Omental fat pad (tissue), 4 donors: ENCODE measurements around the gene ITPR3. TPM values are rescaled to one million over a fixed set of nuclear protein-coding genes. Genes with fewer than 3 reads are reported as not detected.

Experiments used
- ATAC-seq: fragments of 150-250 bp; one replicate; pipeline ENCODE4 v1.9.1; 2016; ENCODE audit warnings: mild to moderate bottlenecking, moderate library complexity; ENCODE audit not compliant: low FRiP score
- DNase-seq: peaks from one replicate; pipeline ENCODE4 v3.0.0-alpha.2; 2019; ENCODE audit warnings: low spot score
- total RNA-seq, 4 donors: library from RNA; depleted of rRNA; stranded (reverse); fragments of >200 nt; gene quantifications; one replicate each; pipeline ENCODE4 v1.1.0, GENCODE V29; 2016
- TF ChIP-seq, protein P1 (sequence below), 3 donors: fragments of 450-650 bp; IDR thresholded peaks; one replicate each; pipeline ENCODE4 v1.5.1; 2016 to 2017; ENCODE audit warnings: antibody characterized with exemption in 3 of 3, mild to moderate bottlenecking in 3 of 3, moderate library complexity in 2 of 3

ITPR3 gene
- total RNA-seq, 4 donors from 2014 or later: 25.7 to 62.0 (median 35.9) TPM

DNA sequence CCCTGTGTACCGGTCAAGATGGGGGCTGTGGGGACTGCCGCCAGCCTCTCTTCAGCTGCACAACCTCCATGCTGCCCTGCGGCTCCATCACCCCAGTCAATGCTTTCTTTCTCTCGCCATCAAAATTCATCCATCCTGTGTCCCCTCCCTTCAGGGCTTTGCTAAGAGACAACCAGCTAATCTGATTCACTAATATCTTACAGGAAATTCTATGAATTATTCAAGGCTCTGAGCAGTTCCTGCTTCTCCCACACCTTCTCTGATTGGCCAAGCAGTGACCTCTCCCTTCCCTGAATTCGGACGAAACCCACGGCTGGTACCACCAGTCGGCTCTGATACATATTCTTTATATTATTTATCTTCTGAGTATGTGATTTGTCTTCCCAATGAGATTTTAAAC is 13.8 kb downstream of the ITPR3 start:
- TF ChIP-seq, protein P1, sequence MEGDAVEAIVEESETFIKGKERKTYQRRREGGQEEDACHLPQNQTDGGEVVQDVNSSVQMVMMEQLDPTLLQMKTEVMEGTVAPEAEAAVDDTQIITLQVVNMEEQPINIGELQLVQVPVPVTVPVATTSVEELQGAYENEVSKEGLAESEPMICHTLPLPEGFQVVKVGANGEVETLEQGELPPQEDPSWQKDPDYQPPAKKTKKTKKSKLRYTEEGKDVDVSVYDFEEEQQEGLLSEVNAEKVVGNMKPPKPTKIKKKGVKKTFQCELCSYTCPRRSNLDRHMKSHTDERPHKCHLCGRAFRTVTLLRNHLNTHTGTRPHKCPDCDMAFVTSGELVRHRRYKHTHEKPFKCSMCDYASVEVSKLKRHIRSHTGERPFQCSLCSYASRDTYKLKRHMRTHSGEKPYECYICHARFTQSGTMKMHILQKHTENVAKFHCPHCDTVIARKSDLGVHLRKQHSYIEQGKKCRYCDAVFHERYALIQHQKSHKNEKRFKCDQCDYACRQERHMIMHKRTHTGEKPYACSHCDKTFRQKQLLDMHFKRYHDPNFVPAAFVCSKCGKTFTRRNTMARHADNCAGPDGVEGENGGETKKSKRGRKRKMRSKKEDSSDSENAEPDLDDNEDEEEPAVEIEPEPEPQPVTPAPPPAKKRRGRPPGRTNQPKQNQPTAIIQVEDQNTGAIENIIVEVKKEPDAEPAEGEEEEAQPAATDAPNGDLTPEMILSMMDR (IDR thresholded peaks at IDR 0.05): no peak
- ATAC-seq (peak; percentile 30), DNase-seq (no peak)

DNA sequence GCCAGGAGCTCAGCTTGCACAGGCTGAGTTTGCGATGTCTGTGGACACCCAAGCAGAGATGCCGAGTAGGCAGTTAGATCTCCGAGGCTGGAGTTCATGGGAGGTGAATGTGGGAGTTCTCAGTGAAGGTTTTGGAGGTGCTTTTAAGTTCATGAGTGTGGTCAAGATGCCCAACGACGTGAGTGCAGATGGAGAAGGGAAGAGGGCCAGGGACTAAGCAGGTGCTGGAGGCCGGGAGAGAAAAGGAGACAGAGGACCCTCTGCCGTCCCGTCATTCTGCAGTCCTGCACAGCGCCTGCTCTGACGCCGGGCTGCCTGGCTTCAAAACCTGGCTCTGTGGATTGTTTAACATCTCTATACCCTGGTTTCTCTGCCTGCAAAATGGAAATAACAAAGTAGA is 15.5 kb downstream of the ITPR3 start:
- no peak for ATAC-seq
- TF ChIP-seq, protein P1 (IDR thresholded peaks at IDR 0.05): no peak

DNA sequence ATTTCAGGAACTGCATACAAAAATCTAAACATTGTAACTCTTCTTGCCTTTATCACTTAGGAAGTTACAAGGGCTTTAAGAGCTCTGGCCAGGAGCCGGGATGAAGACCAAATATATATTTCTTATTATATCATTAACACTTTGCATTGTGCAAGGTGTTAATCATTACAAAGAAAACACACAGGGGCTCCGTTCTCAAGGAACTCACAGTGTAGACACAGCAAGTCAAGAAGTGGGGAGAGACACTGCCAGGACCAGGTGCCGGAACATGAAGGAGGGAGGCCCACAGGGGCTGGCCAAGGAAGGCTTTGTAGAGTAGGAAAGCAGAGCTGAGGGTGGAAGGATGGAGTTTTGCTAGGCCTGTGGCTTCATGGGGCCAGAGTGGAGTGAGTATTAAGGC is 17.4 kb downstream of the ITPR3 start:
- ATAC-seq (no peak), DNase-seq (no peak)
- TF ChIP-seq, protein P1 (IDR thresholded peaks at IDR 0.05): no peak

More for the DNA sequence above, 15.5 kb downstream of the ITPR3 start:
- no peak for DNase-seq

DNA sequence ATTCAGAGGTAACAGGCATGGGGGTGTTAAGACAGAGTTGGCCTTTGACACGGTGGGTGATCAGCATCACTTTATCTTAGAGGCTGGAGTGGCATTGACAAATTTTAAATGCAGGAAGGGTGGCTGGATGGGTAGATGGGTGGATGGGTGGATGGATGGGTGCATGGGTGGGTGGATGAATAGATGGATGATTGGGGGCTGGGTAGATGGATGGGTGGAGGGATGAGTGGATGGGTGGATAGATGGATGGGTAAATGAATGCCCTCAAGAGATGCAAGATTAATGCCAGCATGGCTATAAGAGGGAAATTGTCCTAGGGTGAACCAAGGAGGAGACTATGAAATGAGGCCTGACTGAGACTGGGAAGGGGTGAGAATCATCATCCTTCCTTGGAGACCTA is 18.4 kb downstream of the ITPR3 start:
- ATAC-seq (no peak), DNase-seq (no peak)
- TF ChIP-seq, protein P1 (IDR thresholded peaks at IDR 0.05): no peak

DNA sequence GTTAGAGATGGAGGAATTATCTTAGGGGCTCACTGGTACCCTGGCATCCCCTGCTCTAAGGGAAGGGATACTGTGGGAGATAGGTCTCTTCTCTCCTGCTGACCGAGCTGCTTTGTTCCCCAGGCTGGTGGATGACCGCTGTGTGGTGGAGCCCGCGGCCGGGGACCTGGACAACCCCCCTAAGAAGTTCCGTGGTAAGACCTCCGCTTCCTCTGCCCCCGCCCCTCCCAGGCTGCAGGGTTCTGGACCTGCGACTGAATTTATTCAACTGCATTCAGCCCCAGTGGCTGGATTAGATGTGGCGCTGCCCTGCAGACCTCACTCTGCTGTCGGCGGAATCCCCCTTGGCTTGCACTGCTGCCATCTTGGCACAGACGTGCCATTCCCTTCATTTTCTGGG is 19.2 kb downstream of the ITPR3 start:
- ATAC-seq (no peak), DNase-seq (no peak)
- TF ChIP-seq, protein P1 (IDR thresholded peaks at IDR 0.05): no peak

DNA sequence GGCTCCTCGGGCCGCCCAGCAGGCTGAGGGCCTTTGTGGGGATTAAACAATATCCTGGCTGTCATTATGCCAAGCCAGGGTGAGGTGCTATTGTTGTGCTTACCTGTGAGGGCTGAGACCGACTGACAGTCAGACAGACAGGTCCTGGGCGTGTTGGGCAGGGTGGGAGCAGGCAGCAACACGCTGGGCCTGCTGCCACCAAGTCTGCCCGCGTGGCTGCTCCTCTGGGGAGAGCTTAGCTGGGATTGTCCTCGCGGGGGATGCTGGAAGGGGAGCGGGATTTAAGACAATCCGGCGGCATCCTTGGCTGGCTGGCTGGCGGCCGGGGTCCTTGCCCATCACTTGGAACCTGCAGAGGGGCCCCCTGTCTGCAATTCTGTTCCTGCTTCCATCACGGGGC is 20.0 kb downstream of the ITPR3 start:
- no peak for DNase-seq
- ATAC-seq: no peak
- TF ChIP-seq, protein P1 (IDR thresholded peaks at IDR 0.05): no peak

DNA sequence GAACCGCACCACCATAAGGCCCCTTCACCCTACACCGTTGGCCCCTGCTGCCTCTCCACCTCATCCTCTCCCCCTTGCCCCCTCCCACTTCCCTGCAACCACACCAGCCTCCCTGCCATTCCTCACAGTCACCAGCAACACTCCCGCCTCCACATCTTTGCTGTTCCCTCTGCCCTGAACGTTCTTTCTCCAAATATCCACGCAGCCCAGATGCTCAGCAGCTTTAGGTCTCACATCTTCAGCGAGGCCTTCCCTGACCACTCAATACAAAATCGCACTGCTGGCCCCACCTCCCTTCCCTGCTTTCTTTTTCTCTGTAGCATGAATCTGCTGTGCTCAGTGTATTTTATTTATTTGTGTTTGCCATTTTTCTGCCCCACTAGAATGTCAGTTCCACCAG is 20.5 kb downstream of the ITPR3 start:
- no peak for DNase-seq
- TF ChIP-seq, protein P1 (IDR thresholded peaks at IDR 0.05): no peak
- ATAC-seq: no peak
